ENCODE data around the gene CLDN12.

DNA sequence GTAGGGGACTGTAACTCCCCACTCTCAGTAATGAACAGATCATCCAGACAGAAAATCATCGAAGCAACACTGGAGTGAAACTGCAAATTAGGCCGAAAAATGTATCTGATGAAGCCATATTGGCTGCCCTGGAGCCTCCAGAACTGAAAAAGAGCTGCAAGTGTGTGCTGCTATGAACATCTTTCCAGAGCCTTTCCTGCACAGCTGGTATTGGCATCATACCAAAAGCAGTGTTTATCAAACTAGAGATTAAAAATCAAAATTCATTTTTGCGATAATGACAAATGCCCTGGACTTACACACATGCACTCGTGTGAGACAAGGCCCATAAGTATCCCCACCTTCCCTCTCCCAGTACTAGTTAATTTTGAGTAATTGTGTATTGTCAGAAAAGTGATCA is 6.8 kb upstream of the CLDN12 start:
- TF ChIP-seq, protein P1, sequence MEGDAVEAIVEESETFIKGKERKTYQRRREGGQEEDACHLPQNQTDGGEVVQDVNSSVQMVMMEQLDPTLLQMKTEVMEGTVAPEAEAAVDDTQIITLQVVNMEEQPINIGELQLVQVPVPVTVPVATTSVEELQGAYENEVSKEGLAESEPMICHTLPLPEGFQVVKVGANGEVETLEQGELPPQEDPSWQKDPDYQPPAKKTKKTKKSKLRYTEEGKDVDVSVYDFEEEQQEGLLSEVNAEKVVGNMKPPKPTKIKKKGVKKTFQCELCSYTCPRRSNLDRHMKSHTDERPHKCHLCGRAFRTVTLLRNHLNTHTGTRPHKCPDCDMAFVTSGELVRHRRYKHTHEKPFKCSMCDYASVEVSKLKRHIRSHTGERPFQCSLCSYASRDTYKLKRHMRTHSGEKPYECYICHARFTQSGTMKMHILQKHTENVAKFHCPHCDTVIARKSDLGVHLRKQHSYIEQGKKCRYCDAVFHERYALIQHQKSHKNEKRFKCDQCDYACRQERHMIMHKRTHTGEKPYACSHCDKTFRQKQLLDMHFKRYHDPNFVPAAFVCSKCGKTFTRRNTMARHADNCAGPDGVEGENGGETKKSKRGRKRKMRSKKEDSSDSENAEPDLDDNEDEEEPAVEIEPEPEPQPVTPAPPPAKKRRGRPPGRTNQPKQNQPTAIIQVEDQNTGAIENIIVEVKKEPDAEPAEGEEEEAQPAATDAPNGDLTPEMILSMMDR (IDR thresholded peaks at IDR 0.05), result no peak
- no peak for TF ChIP-seq POLR2A (IDR thresholded peaks at IDR 0.05)
